Ovary (tissue), 3 donors: ENCODE measurements around the gene MYO3B.

Source experiments
- POLR2A ChIP-seq: fragments of 450-650 bp; IDR thresholded peaks from one replicate; pipeline ENCODE4 v1.6.1; 2017; ENCODE audit warnings: antibody characterized with exemption, mild to moderate bottlenecking, moderate library complexity
- TF ChIP-seq, protein P1 (sequence below), 3 donors: fragments of 450-650 bp in 2 of 3; fragments of 200-600 bp in 1 of 3; IDR thresholded peaks; one replicate each; pipeline versions ENCODE4 v1.5.1 to v1.8.0; 2016 to 2022; ENCODE audit warnings: antibody characterized with exemption in 3 of 3, mild to moderate bottlenecking in 1 of 3
- donor health status: DM: no; HTN: no; CAD: no.

DNA sequence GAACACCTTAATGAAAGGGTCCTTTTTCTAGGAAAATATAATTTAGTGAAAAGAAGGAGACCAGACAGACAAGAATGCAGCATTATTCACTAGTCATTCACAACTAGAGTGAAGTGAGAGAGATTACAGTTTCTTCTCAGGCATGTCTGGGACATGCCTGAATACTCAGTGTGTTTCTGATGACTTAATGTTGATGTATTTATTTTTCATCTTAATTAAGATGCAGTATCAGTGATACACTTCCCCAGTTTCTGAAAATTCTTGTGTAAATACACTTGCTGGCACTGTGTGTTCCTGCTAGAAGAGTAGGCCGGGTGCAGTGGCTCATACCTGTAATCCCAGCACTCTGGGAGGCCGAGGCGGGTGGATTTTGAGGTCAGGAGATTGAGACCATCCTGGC, 143.6 kb downstream of the MYO3B start:
- TF ChIP-seq, protein P1, sequence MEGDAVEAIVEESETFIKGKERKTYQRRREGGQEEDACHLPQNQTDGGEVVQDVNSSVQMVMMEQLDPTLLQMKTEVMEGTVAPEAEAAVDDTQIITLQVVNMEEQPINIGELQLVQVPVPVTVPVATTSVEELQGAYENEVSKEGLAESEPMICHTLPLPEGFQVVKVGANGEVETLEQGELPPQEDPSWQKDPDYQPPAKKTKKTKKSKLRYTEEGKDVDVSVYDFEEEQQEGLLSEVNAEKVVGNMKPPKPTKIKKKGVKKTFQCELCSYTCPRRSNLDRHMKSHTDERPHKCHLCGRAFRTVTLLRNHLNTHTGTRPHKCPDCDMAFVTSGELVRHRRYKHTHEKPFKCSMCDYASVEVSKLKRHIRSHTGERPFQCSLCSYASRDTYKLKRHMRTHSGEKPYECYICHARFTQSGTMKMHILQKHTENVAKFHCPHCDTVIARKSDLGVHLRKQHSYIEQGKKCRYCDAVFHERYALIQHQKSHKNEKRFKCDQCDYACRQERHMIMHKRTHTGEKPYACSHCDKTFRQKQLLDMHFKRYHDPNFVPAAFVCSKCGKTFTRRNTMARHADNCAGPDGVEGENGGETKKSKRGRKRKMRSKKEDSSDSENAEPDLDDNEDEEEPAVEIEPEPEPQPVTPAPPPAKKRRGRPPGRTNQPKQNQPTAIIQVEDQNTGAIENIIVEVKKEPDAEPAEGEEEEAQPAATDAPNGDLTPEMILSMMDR (IDR thresholded peaks at IDR 0.05), result no peak
- no peak for TF ChIP-seq POLR2A
